K562 (cell line): ENCODE data around the gene RHEB. TPM values are rescaled to one million over a fixed set of nuclear protein-coding genes. Genes with fewer than 3 reads are reported as not detected.

Experiments
- ATAC-seq: fragments of 200-7000 bp; cut with Tn5 transposase; 3 replicates; pipeline ENCODE4 v1.9.1; 2020; ENCODE audit warnings: moderate library complexity
- BruUV-seq: library from RNA; stranded (reverse); fragments of 400-500 nt; replicated peaks from 2 replicates; lab custom pipeline; 2021; lab: Mats Ljungman, UMichigan
- CTCF ChIA-PET: fragments of 300-600 bp; formaldehyde crosslinking; extraction: SDS; loops from one replicate; lab custom pipeline; 2021; ENCODE audit warnings: low intra/inter-chr PET ratio; lab: Yijun Ruan, JAX
- POLR2A ChIA-PET: fragments of 300-600, 350-650 bp; sonication (Branson Sonifier 250); formaldehyde crosslinking; extraction: SDS; loops from one replicate; lab custom pipeline; 2021; ENCODE audit warnings: antibody characterized with exemption, inconsistent platforms; lab: Yijun Ruan, JAX
- DNase-seq, 4 experiments: peaks; one replicate each; pipeline versions ENCODE4 v3.0.0 to v3.0.0-alpha.2; 2011 to 2018; ENCODE audit warnings: low spot score in 3 of 4, mixed read lengths in 3 of 4; ENCODE audit errors: extremely low read depth in 1 of 4
- FAIRE-seq: peaks from 2 replicates; lab custom pipeline; 2011; peaks lifted over from hg19 to GRCh38; lab: Jason Lieb, UNC
- H2AFZ ChIP-seq: 2 replicates; pipeline ENCODE4 v1.6.0; 2011; ENCODE audit warnings: low read depth, low read length, control low read depth, inconsistent platforms
- H3K27ac ChIP-seq: fragments of 200-600 bp; 3 replicates; pipeline ENCODE4 v1.8.0; 2011; ENCODE audit warnings: low read depth, mild to moderate bottlenecking, control low read depth, inconsistent platforms, low read length, moderate library complexity, mixed read lengths; ENCODE audit errors: extremely low read depth
- H3K27me3 ChIP-seq, 2 experiments: fragments of 300-600 bp in 1 of 2; 2 replicates in 1 of 2; 3 replicates in 1 of 2; pipeline versions ENCODE4 v1.6.0 to v1.8.0; 2011; ENCODE audit warnings: inconsistent platforms in 2 of 2, low read length in 2 of 2, mild to moderate bottlenecking in 1 of 2, mixed read lengths in 1 of 2, moderate library complexity in 1 of 2; ENCODE audit not compliant: control insufficient read depth in 2 of 2, insufficient read depth in 2 of 2
- H3K36me3 ChIP-seq: fragments of 300-600 bp; 3 replicates; pipeline ENCODE4 v1.8.0; 2011; ENCODE audit warnings: mild to moderate bottlenecking, low read length, inconsistent platforms; ENCODE audit not compliant: control insufficient read depth, insufficient read depth
- H3K4me1 ChIP-seq, 2 experiments: fragments of 200-600 bp in 1 of 2; replicated peaks in 1 of 2; 2 replicates in 1 of 2; 3 replicates in 1 of 2; pipeline versions ENCODE4 v1.5.1 to v1.8.0; 2011; ENCODE audit warnings: inconsistent platforms in 2 of 2, low read length in 2 of 2, mild to moderate bottlenecking in 1 of 2, mixed read lengths in 1 of 2, moderate library complexity in 1 of 2; ENCODE audit not compliant: control insufficient read depth in 2 of 2, insufficient read depth in 2 of 2
- H3K4me2 ChIP-seq: 2 replicates; pipeline ENCODE4 v1.6.1; 2011; ENCODE audit warnings: low read length, control low read depth, inconsistent platforms, mixed read lengths; ENCODE audit not compliant: insufficient read depth
- H3K4me3 ChIP-seq: fragments of 200-600 bp; sonication (generic), shearing (Covaris generic); 2 replicates; pipeline ENCODE4 v1.5.1; 2016; ENCODE audit warnings: control low read depth, inconsistent platforms
- H3K79me2 ChIP-seq: fragments of 200-600 bp; 3 replicates; pipeline ENCODE4 v1.8.0; 2011; ENCODE audit warnings: low read length, inconsistent platforms; ENCODE audit not compliant: control insufficient read depth, insufficient read depth
- H3K9ac ChIP-seq, 2 experiments: 2 replicates each; pipeline versions ENCODE4 v1.6.0 to v1.6.1; 2011; ENCODE audit warnings: low read depth in 2 of 2, low read length in 2 of 2, control low read depth in 1 of 2, inconsistent platforms in 1 of 2, mild to moderate bottlenecking in 1 of 2, mixed read lengths in 1 of 2; ENCODE audit not compliant: insufficient read depth in 1 of 2
- H3K9me1 ChIP-seq: one replicate; pipeline ENCODE4 v1.6.0; 2011; ENCODE audit warnings: inconsistent platforms, mild to moderate bottlenecking, low read length, moderate library complexity; ENCODE audit not compliant: control insufficient read depth, insufficient read depth
- H3K9me3 ChIP-seq: replicated peaks from 2 replicates; pipeline ENCODE4 v1.5.1; 2011; ENCODE audit warnings: low read depth, low read length, inconsistent platforms; ENCODE audit not compliant: control insufficient read depth, insufficient read depth
- H4K20me1 ChIP-seq: replicated peaks from 2 replicates; pipeline ENCODE4 v1.6.1; 2011; ENCODE audit warnings: low read length, inconsistent platforms, mixed read lengths; ENCODE audit not compliant: control insufficient read depth, insufficient read depth
- ARID4B ChIP-seq: sonication (generic); formaldehyde crosslinking; IDR thresholded peaks from 2 replicates; pipeline ENCODE4 v1.8.0; 2022; ENCODE audit warnings: mild to moderate bottlenecking, missing genetic modification reagents
- CBFA2T2 ChIP-seq: fragments of 450-650 bp; conservative IDR thresholded peaks from 2 replicates; pipeline ENCODE4 v1.6.1; 2017; ENCODE audit warnings: mild to moderate bottlenecking
- CBX2 ChIP-seq: fragments of 200-600 bp; sonication (generic); IDR thresholded peaks from one replicate; pipeline ENCODE4 v1.6.1; 2012; ENCODE audit warnings: mild to moderate bottlenecking, low read length, inconsistent platforms; ENCODE audit not compliant: insufficient read depth, poor library complexity, severe bottlenecking
- FOSL1 ChIP-seq: fragments of 200-800 bp; sonication (Bioruptor generic); conservative IDR thresholded peaks from 2 replicates; pipeline ENCODE4 v1.6.1; 2016; ENCODE audit warnings: missing genetic modification characterization, missing compliant biosample characterization
- MAZ ChIP-seq, 2 experiments: fragments of 450-650 bp in 1 of 2; sonication (generic) in 1 of 2; formaldehyde crosslinking; IDR thresholded peaks in 1 of 2; conservative IDR thresholded peaks in 1 of 2; 2 replicates each; pipeline versions ENCODE4 v1.4.0 to v1.5.0; 2020; ENCODE audit warnings: mild to moderate bottlenecking in 1 of 2, missing genetic modification reagents in 1 of 2
- PRDM10 ChIP-seq: fragments of 450-650 bp; IDR thresholded peaks from 2 replicates; pipeline ENCODE4 v1.6.1; 2018; ENCODE audit not compliant: partially characterized antibody
- TSC22D4 ChIP-seq: fragments of 450-650 bp; IDR thresholded peaks from 2 replicates; pipeline ENCODE4 v1.6.1; 2016; ENCODE audit warnings: missing genetic modification characterization, missing biosample characterization, control low read depth
- ZNF280B ChIP-seq: fragments of 250-450 bp; sonication (Bioruptor Pico); IDR thresholded peaks from 2 replicates; pipeline ENCODE4 v1.5.1; 2021; ENCODE audit warnings: mild to moderate bottlenecking
- ZNF316 ChIP-seq: fragments of 450-650 bp; IDR thresholded peaks from 2 replicates; pipeline ENCODE4 v1.6.1; 2016
- ZNF449 ChIP-seq: fragments of 250-450 bp; sonication (Bioruptor Pico); IDR thresholded peaks from 2 replicates; pipeline ENCODE4 v1.8.0; 2022; ENCODE audit warnings: moderate library complexity, mild to moderate bottlenecking, inconsistent platforms
- ZNF586 ChIP-seq: fragments of 450-650 bp; formaldehyde crosslinking; conservative IDR thresholded peaks from 2 replicates; pipeline ENCODE4 v1.4.0; 2020; ENCODE audit warnings: mild to moderate bottlenecking, moderate library complexity
- WGBS: fragments of 100-300 bp; shearing (Covaris generic); methylation state at CpG from one replicate; pipeline ENCODE4 v1.1.6; 2016; ENCODE audit warnings: low coverage, mixed read lengths; ENCODE audit not compliant: insufficient coverage; ENCODE audit errors: missing lambda C conversion rate; 5-methylcytosine and 5-hydroxymethylcytosine counted together
- in situ Hi-C: fragments of 300-500 bp; cut with MboI; formaldehyde crosslinking; loops from 4 replicates; pipeline ENCODE4 v1.15.0; 2018; ENCODE audit warnings: inconsistent platforms, mixed read lengths
- intact Hi-C: fragments of 100-400 bp; cut with micrococcal nuclease; formaldehyde crosslinking; loops from 2 replicates; pipeline ENCODE4 v1.14.2; 2022
- polyA plus RNA-seq, 8 experiments: library from polyadenylated mRNA; depleted of rRNA in 4 of 8; stranded (reverse) in 5 of 8; unstranded in 3 of 8; fragments of >200 nt; fragmentation: Nextera tagmentation in 2 of 8; fragmentation: Illumina TruSeq in 1 of 8; extraction: Ambion mirVana in 2 of 8; extraction: Trizol in 1 of 8; gene quantifications; 2 replicates each; pipeline versions ENCODE4 v1.2.1 to v1.2.3, GENCODE V29; 2011 to 2014; ENCODE audit warnings: inconsistent platforms in 1 of 8, missing spikeins in 1 of 8
- total RNA-seq, 7 experiments: library from RNA; depleted of rRNA in 6 of 7; stranded (reverse); fragments of >200 nt in 6 of 7; fragmentation: Illumina TruSeq in 2 of 7; extraction: Trizol in 2 of 7; gene quantifications; 2 replicates each; pipeline versions ENCODE4 v1.2.1 to v1.2.3, GENCODE V29; 2011 to 2021; ENCODE audit warnings: low replicate concordance in 1 of 7

Gene RHEB
- total and polyA plus RNA-seq, 9 of the 15 experiments (the other 6 are each of a cell fraction or from before 2014, with no cell fraction given): 28.5 to 249 (median 182) TPM

- no TSS peak for BruUV-seq
- Histone ChIP-seq H3K9me3 (no peaks in the 10 kb centered on the region), H3K36me3 (no peaks in the 10 kb centered on the region), H4K20me1 (no peaks in the 10 kb centered on the region), H3K79me2 (no peaks in the 10 kb centered on the region), H3K4me3 (no peak overlapping the region), H3K9ac (no peak overlapping the region), H2AFZ (no peak overlapping the region), H3K27me3 (peaks cover 43 to 45% of the 10 kb centered on the region in 2 experiments), H3K27ac (no peak overlapping the region), H3K4me2 (no peak overlapping the region), H3K9me1 (no peaks in the 10 kb centered on the region), H3K4me1 (no peaks in the 10 kb centered on the region; a peak in 1 of 5 replicates)
- 5% methylated on average over 9 of the region's 9 CpGs for WGBS
- CTCF ChIA-PET: no interaction called here
- FAIRE-seq (no peak), DNase-seq (no peak), ATAC-seq (no peak)
- in situ Hi-C loops: no loop called here
- intact Hi-C loops: no loop called here
- POLR2A ChIA-PET: no interaction called here
- TF ChIP-seq CBFA2T2 (0 out of 2 replicates have a peak, but pooled peaks have one; percentile 7), CBX2 (peak; percentile 63), ZNF280B (no peak), ZNF586 (no peak), FOSL1 (peak; percentile 42; the same call in 1 of the 2 replicates), PRDM10 (peak; percentile 8), ZNF316 (no peak), ZNF449 (CRISPR knock-in tag) (no peak), MAZ (CRISPR knock-in tag; conservative IDR thresholded peaks at IDR 0.05 in 1 of 2, IDR thresholded peaks at IDR 0.05 in 1 of 2) (no peak), TSC22D4 (tag) (no peak), ARID4B (CRISPR knock-in tag) (no peak)
Measured at GRCh38 chr7:151565541-151565940, 45.8 kb upstream of the RHEB start.
